Astrocyte of the cerebellum (primary cell): ENCODE results near the gene NSUN2.

Experiments used
- DNase-seq: peaks from one replicate; pipeline ENCODE4 v3.0.0-alpha.2; 2011; ENCODE audit warnings: low read depth
- H3K4me3 ChIP-seq: 2 replicates; pipeline ENCODE4 v1.5.1; 2011; ENCODE audit warnings: mild to moderate bottlenecking, low read depth, low read length, moderate library complexity
- CTCF ChIP-seq: IDR thresholded peaks from 2 replicates; pipeline ENCODE4 v1.5.1; 2012; ENCODE audit warnings: low read length, low read depth, moderate library complexity, mild to moderate bottlenecking; ENCODE audit errors: missing control alignments
- in situ Hi-C: cut with HindIII; loops from 2 replicates; pipeline ENCODE4 v1.10.0; 2017; ENCODE audit warnings: low sequenced_read_pairs

The NSUN2 gene

DNA sequence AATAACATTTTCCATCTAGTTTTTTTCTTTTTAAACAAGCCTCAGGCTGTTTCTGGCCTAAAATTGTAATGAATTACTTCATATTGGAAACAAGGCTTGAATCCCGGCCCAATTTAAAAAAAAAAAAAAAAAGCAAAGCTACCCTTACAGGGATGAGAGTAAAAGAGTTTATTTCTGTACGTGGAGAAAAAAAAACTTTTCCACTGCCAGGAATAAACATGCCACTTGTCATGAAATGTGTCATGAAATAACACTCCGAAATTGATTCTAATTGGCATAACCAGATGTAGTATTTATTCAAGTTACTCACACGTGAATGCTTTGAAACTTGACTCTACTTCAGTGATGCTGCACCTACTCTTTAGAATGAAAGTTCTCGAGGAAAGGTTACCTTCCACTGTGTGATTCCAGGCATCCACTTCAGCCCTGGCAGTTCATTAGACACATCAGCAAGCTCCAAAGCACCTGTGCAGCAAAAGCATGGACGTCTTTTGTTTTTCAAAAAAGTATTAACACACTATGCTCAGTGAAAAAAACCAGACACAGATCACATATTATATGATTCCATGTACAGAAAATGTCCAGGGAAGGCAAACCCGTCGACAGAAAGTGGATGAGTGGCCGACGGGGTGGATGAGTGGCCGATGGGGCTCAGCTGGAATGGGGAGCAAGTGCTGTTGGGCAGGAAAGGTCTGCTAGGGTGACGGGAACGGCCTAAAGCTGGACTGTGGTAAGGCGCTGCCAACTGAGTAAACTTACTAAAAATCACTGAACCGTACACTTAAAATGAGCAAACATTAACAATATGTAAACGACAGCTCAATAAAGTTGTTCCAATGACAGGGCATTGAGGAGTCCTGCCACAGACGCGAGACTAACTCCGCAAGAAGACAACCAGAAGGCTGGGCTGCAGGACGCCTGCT, 21.2 kb downstream of the NSUN2 start:
- no peak for DNase-seq
- no peak for TF ChIP-seq CTCF
- no peak overlapping the region for H3K4me3 ChIP-seq
- in situ Hi-C loops = no loop called here

GRCh38 chr5:6608016-6608415, 24.8 kb downstream of the NSUN2 start:
- in situ Hi-C loops = no loop called here
- DNase-seq = no peak
- H3K4me3 ChIP-seq = no peak overlapping the region
- no peak for TF ChIP-seq CTCF

- in situ Hi-C loops = no loop called here
- H3K4me3 ChIP-seq = no peak overlapping the region
- no peak for TF ChIP-seq CTCF
- DNase-seq = no peak
Observed at GRCh38 chr5:6607559-6607936, 25.3 kb downstream of the NSUN2 start.

DNA sequence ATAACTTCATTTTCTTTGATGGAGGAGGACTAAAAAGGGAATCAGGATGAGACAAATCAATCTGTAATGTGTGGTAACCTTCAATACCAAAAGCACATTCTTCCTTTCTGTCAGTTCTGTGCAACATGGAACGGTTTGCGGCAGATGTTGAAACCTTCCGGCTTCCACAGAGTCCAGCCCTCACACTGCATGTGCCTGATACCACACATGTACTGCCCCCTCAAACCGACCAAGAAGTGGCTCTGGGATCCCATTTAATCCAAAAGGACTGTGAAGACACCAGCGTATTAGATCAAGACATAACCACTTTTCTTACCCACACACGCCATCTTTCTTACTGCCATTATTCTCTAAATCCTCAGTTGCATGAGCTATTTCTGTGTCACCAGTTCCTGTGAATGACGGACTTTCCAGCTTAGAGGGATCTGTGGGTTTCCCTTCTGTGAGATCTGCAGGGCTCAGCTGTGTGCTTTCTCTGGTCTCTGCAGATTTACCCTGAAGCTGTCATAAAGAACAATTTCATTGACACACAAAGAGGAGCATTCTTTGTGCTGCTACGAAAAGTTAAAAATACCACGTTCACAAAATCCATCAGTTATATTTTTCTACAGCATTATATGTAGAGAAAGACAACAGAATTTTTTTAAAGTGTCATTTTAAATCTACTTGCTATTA, 25.8 kb downstream of the NSUN2 start:
- no peak for DNase-seq
- in situ Hi-C loops = no loop called here
- H3K4me3 ChIP-seq = no peak overlapping the region
- TF ChIP-seq CTCF = no peak

DNA sequence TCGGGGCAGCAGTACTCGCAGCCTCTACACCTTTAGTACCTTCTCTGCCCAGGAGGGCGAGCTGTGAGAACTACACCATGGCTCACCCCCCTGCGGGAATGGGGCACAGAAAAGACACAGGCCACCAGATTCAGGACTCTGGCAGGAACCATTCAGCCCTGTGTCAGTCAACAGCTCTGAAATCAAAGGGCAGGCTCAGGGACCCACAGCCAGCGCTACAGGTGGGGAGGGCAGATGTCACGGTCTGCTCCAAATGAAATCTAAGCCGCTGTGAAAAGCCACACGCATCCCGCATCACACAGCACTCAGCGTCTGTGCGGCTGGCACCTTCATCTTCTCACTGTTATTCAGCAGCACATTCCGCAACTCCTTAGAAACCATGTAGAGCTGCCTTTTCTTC, 27.9 kb downstream of the NSUN2 start:
- TF ChIP-seq CTCF = no peak
- no peak overlapping the region for H3K4me3 ChIP-seq
- no peak for DNase-seq
- in situ Hi-C loops = no loop called here

GRCh38 chr5:6604341-6604740, 28.5 kb downstream of the NSUN2 start:
- no peak for TF ChIP-seq CTCF
- no peak for DNase-seq
- in situ Hi-C loops = no loop called here
- H3K4me3 ChIP-seq = no peak overlapping the region
